Right forelimb (tissue), 1 donor: ENCODE data around the gene PYGO2.

Experiments
- DNase-seq: peaks from one replicate; pipeline ENCODE4 v3.0.0-alpha.2; 2018

Gene PYGO2

GRCh38 chr1:154961207-154962155 is at the start of gene PYGO2:
TSS of gene PYGO2 (minus strand) at chr1:154961782. CDS start at chr1:154961576, 206 bp downstream.
- DNase-seq, result peak; percentile 92

- no peak for DNase-seq
Measured at GRCh38 chr1:155011004-155011416, 49.4 kb upstream of the PYGO2 start.

- no peak for DNase-seq
Measured at GRCh38 chr1:155010211-155010918, 48.8 kb upstream of the PYGO2 start.

GRCh38 chr1:155009742-155010141 is 48.2 kb upstream of the PYGO2 start:
- no peak for DNase-seq

GRCh38 chr1:155009221-155009711 is 47.7 kb upstream of the PYGO2 start:
- no peak for DNase-seq

- DNase-seq, result no peak
Measured at GRCh38 chr1:155008015-155008941, 46.7 kb upstream of the PYGO2 start.

GRCh38 chr1:155007251-155007828 is 45.8 kb upstream of the PYGO2 start:
- DNase-seq, result no peak

- no peak for DNase-seq
Measured at GRCh38 chr1:155006601-155007101, 45.1 kb upstream of the PYGO2 start.

- DNase-seq, result no peak
Measured at GRCh38 chr1:155005076-155006011, 43.8 kb upstream of the PYGO2 start.

GRCh38 chr1:155004352-155005075 is 42.9 kb upstream of the PYGO2 start:
- no peak for DNase-seq

GRCh38 chr1:155003766-155004351 is 42.3 kb upstream of the PYGO2 start:
- no peak for DNase-seq

- DNase-seq, result peak; percentile 69
Measured at GRCh38 chr1:155003227-155003765, 41.7 kb upstream of the PYGO2 start.

GRCh38 chr1:155002464-155003226 is 41.1 kb upstream of the PYGO2 start, which contains the start of gene ZBTB7B:
TSS of gene ZBTB7B (plus strand) at chr1:155002802. CDS start at chr1:155014661, 11,859 bp downstream.
- peak; percentile 72 for DNase-seq

- DNase-seq, result peak; percentile 100
Measured at GRCh38 chr1:155001675-155002463, 40.3 kb upstream of the PYGO2 start.

- DNase-seq, result no peak
Measured at GRCh38 chr1:155001425-155001674, 39.8 kb upstream of the PYGO2 start.

- DNase-seq, result peak; percentile 91
Measured at GRCh38 chr1:155000726-155001424, 39.3 kb upstream of the PYGO2 start.

GRCh38 chr1:155000411-155000725 is 38.8 kb upstream of the PYGO2 start:
- DNase-seq, result no peak
